T-helper 2 cell (primary cell): ENCODE data around the gene SLC39A11.
"Not testable (repeated sequence)": the region's sequence is repeated elsewhere in the genome, so short reads cannot be mapped to it uniquely, and the experiment has no call there.

Source experiments
- DNase-seq, 5 experiments: peaks; one replicate each; pipeline versions ENCODE4 v3.0.0 to v3.0.0-alpha.2; 2012 to 2022

The SLC39A11 gene

GRCh38 chr17:73071066-73071999 lies 21.2 kb downstream of the SLC39A11 start:
- no peak for DNase-seq

- DNase-seq: no peak
Measured at GRCh38 chr17:73069841-73070240, 22.6 kb downstream of the SLC39A11 start.

GRCh38 chr17:73069164-73069770 lies 23.2 kb downstream of the SLC39A11 start:
- no peak for DNase-seq

GRCh38 chr17:73068322-73069153 lies 23.9 kb downstream of the SLC39A11 start:
- peak in 1 of 5 experiments; percentile 22 for DNase-seq

DNA sequence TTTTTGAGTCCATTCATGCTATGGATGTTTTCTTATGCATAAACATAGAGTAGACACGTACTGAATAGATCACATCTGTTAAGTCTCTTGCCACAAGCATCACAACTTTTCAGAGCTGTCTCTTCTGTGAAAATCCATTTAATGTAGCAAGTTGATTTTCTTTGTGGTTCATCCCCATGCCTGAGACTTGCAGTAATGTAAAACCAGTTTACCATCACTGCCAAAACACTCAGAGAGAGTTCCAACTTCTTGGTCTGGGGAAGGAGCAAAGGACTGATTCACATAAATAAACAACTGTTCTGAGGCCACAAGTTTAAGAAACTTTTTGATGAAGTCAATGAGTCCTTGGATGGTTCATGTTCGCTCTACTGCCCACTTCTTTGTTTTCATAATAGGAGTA lies 24.8 kb downstream of the SLC39A11 start:
- DNase-seq: not testable (repeated sequence)

- no peak for DNase-seq
Measured at GRCh38 chr17:73067075-73067474, 25.4 kb downstream of the SLC39A11 start.

- no peak for DNase-seq
Measured at GRCh38 chr17:73066148-73066884, 26.2 kb downstream of the SLC39A11 start.

GRCh38 chr17:73065376-73065775 lies 27.1 kb downstream of the SLC39A11 start:
- DNase-seq: no peak

- DNase-seq: no peak
Measured at GRCh38 chr17:73064084-73064938, 28.2 kb downstream of the SLC39A11 start.

- DNase-seq: no peak
Measured at GRCh38 chr17:73062726-73063125, 29.8 kb downstream of the SLC39A11 start.

GRCh38 chr17:73061161-73061560 lies 31.3 kb downstream of the SLC39A11 start:
- no peak for DNase-seq

DNA sequence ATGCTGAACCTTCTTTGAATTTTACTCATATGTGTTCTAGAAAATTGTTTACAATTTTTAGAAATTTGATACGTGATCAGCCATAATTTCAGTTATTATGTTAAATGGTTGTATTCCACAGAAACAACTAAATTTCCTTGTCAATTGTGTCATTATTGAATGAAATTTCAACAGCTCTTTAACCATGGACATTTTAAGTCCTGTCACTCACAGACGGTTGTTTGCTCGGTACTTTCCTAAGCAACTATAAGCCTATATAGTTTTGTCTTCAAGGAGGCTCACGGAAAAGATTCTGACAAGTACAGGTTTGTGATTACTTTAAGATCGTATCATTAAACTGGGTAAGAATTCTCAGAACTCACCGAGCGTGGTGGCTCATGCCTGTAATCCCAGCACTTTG lies 31.8 kb downstream of the SLC39A11 start:
- no peak for DNase-seq

GRCh38 chr17:73059713-73060112 lies 32.8 kb downstream of the SLC39A11 start:
- DNase-seq: not testable (repeated sequence)

DNA sequence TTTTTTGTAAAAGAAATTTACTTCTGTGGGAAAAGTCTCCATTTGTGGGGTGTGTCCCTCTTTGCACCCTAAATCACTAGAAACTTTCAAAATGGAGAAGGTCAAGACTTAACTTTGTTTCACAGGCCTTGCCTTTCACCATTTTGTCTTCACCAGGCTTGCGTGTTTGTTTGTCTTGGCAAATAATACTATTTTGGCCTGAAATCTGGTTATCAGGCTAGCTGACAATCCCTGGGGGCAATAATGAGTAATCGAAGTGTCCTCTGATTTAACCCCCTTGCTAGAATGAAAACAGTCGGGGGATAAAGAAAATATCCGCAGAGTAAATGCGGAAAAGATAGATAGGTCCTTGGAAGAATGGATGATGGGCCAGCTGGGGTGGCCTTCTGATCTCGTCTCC lies 34.5 kb downstream of the SLC39A11 start:
- no peak for DNase-seq

- DNase-seq: no peak
Measured at GRCh38 chr17:73057196-73057595, 35.3 kb downstream of the SLC39A11 start.

GRCh38 chr17:73052923-73053322 lies 39.6 kb downstream of the SLC39A11 start:
- no peak for DNase-seq

DNA sequence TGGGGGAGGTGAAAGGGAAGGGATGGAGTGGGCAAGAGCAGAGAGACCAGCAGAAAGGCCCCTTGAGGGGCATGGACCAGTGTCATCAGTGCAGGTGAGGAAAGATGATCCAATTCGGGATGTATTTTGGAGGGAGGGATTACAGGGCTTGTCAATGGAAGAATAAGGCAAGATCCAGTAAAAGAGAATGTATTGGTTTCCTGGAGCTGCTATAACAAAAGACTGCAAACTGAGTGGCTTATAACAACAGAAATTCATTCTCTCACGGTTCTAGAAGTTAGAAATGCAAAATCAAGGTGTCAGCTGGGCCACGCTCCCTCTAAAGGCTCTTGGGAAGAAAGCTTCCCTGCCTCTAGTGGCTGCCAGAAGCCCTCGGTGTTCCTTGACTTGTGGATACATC lies 41.7 kb downstream of the SLC39A11 start:
- DNase-seq: no peak

DNA sequence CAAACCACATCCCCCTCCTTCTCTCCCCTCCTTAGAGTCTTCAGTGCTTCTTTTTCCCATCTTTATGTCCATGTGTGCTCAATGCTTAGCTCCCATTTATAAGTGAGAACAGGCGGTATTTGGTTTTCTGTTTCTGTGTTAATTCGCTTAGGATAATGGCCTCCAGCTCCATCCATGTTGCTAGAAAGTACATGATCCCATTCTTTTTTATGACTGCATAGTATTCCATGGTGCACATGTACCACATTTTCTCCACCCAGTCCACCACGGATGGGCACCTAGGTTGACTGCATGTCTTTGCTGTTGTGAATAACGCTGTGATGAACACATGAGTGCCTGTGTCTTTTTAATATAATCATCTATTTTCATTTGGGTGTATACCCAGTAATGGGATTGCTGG lies 44.3 kb downstream of the SLC39A11 start:
- no peak for DNase-seq

- no peak for DNase-seq
Measured at GRCh38 chr17:73045724-73046123, 46.8 kb downstream of the SLC39A11 start.

DNA sequence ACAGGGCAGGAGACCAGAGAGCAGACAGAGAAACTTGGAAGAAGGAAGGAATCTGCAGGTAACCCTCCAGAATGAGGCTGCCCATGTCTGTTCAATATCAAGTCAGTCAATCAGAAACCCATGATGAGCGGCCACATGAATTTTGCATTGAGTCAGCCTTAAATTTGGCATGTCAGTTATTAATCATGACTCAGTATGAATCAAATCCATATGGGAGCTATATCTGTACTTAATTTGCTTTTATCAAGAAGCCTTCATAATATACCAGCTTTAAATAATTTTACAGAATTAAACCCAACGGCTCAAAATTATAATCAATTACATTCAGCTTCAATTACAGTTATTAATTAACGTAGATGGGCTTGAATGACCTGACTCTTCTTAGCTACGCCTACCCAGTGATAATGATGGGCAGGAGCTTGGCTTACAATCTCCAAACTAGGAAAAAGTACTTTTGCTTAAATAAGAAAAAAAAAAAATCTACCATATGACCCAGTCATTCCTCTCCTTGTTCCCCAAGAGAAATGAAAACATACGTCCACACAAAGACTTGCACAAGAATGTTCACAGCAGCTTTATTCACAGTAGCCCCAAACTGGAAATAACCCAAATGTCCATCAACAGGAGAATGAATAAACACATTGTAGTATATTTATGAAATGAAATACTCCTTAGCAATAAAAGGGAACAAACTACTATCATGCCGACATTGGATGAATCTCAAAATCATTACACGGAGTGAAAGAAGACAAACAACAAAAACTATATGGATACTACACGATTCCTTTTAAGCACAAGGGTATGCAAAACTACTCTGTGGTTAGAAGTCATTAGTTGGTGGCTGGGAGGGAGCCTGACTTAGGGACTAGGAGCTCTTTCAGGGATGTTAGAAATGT lies 48.6 kb downstream of the SLC39A11 start:
- DNase-seq: no peak
